HFFc6 (cell line): ENCODE results near the gene ARHGEF40. TPM values are rescaled to one million over a fixed set of nuclear protein-coding genes. Genes with fewer than 3 reads are reported as not detected.
A peak's percentile ranks its signal among the peaks of the same experiment; 100 is the strongest.

Experiments used
- DNase-seq: peaks from one replicate; pipeline ENCODE4 v3.0.0-alpha.2; 2018
- H3K27ac Mint-ChIP-seq: 2 replicates; pipeline ENCODE4 v1.8.0; 2020; ENCODE audit warnings: mild to moderate bottlenecking, mixed read lengths
- H3K27me3 Mint-ChIP-seq: 2 replicates; pipeline ENCODE4 v1.8.0; 2021; ENCODE audit warnings: mild to moderate bottlenecking, moderate library complexity, mixed read lengths; ENCODE audit not compliant: insufficient read depth
- H3K36me3 Mint-ChIP-seq: 2 replicates; pipeline ENCODE4 v1.8.0; 2021; ENCODE audit warnings: low read depth, mixed read lengths
- H3K4me1 Mint-ChIP-seq: 2 replicates; pipeline ENCODE4 v1.8.0; 2020; ENCODE audit warnings: low read depth, mixed read lengths
- H3K4me3 Mint-ChIP-seq: 2 replicates; pipeline ENCODE4 v1.8.0; 2020; ENCODE audit warnings: mild to moderate bottlenecking, moderate library complexity, mixed read lengths
- H3K9me3 Mint-ChIP-seq: 2 replicates; pipeline ENCODE4 v1.8.0; 2020; ENCODE audit warnings: mild to moderate bottlenecking, mixed read lengths
- CTCF ChIP-seq: fragments of 200-600 bp; sonication (generic); IDR thresholded peaks from 2 replicates; pipeline ENCODE4 v1.5.0; 2021; ENCODE audit warnings: antibody characterized with exemption, mild to moderate bottlenecking
- long read RNA-seq: library from polyadenylated mRNA; unstranded; transcript quantifications from one replicate; pipeline ENCODE4 v2.0.0, GENCODE V29; 2019
- total RNA-seq, 6 experiments: library from RNA; stranded (reverse); fragmentation: NEBNext Ultra II Directional; extraction: Animal tissue kit (Norgen Biotek cat#: 25700); gene quantifications; 2 replicates in 1 of 6; 3 replicates in 5 of 6; pipeline ENCODE4 v1.2.3, GENCODE V29; 2021

ARHGEF40 gene
- 10 to 100 TPM; 30.4 to 43.0 (median 40.8) TPM for total RNA-seq
- long read RNA-seq, full-length matches to known transcripts, result 2 of 16 reads
- long read RNA-seq, partial matches to known transcripts, result 10 of 16 reads
- long read RNA-seq, other reads (novel, unspliced or antisense), result 4 of 16 reads

- H3K36me3 Mint-ChIP-seq, result peaks cover 7% of the 10 kb centered on the region
- DNase-seq, result no peak
- H3K4me1 Mint-ChIP-seq, result peaks cover 38% of the 10 kb centered on the region
- peak within 1 kb of the TSS; percentile 97 for H3K27ac Mint-ChIP-seq
- peak within 1 kb of the TSS; percentile 95 for H3K4me3 Mint-ChIP-seq
- H3K9me3 Mint-ChIP-seq, result no peaks in the 10 kb centered on the region
- peaks cover 7% of the 10 kb centered on the region for H3K27me3 Mint-ChIP-seq
- no peak for TF ChIP-seq CTCF
Measured at GRCh38 chr14:21070083-21070609, at the start of gene ARHGEF40. ARHGEF40 (plus strand) TSS chr14:21070304; CDS start chr14:21070397, 93 bp downstream.

GRCh38 chr14:21020977-21021545, 49.0 kb upstream of the ARHGEF40 start:
- Mint-ChIP-seq H3K4me1 (peaks cover 6% of the 10 kb centered on the region), H3K36me3 (no peaks in the 10 kb centered on the region), H3K4me3 (no peak overlapping the region), H3K27ac (no peak overlapping the region), H3K9me3 (no peaks in the 10 kb centered on the region), H3K27me3 (peaks cover 46% of the 10 kb centered on the region)
- TF ChIP-seq CTCF, result no peak
- no peak for DNase-seq

GRCh38 chr14:21022686-21023085, 47.4 kb upstream of the ARHGEF40 start:
- Mint-ChIP-seq H3K36me3 (no peaks in the 10 kb centered on the region), H3K4me1 (peaks cover 6% of the 10 kb centered on the region), H3K27me3 (peaks cover 48% of the 10 kb centered on the region), H3K9me3 (no peaks in the 10 kb centered on the region), H3K4me3 (no peak overlapping the region), H3K27ac (no peak overlapping the region)
- no peak for TF ChIP-seq CTCF
- no peak for DNase-seq

- H3K4me1 Mint-ChIP-seq, result peaks cover 6% of the 10 kb centered on the region
- H3K36me3 Mint-ChIP-seq, result no peaks in the 10 kb centered on the region
- no peak for DNase-seq
- H3K9me3 Mint-ChIP-seq, result no peaks in the 10 kb centered on the region
- H3K27me3 Mint-ChIP-seq, result peaks cover 51% of the 10 kb centered on the region
- TF ChIP-seq CTCF, result no peak
- H3K4me3 Mint-ChIP-seq, result no peak overlapping the region
- no peak overlapping the region for H3K27ac Mint-ChIP-seq
Measured at GRCh38 chr14:21023174-21023573, 46.9 kb upstream of the ARHGEF40 start.

- Mint-ChIP-seq H3K4me1 (peaks cover 6% of the 10 kb centered on the region), H3K27me3 (peaks cover 51% of the 10 kb centered on the region), H3K4me3 (no peak overlapping the region), H3K9me3 (no peaks in the 10 kb centered on the region), H3K36me3 (no peaks in the 10 kb centered on the region), H3K27ac (no peak overlapping the region)
- no peak for DNase-seq
- TF ChIP-seq CTCF, result no peak
Measured at GRCh38 chr14:21023817-21024584, 46.1 kb upstream of the ARHGEF40 start.
